ENCODE results near the gene ATP5MC3. TPM values are rescaled to one million over a fixed set of nuclear protein-coding genes. Genes with fewer than 3 reads are reported as not detected.

Gene ATP5MC3
- total and polyA plus RNA-seq, 2 of the 13 experiments (the other 11 are each of a cell fraction or from before 2014, with no cell fraction given), result 676 to 1,007 TPM

DNA sequence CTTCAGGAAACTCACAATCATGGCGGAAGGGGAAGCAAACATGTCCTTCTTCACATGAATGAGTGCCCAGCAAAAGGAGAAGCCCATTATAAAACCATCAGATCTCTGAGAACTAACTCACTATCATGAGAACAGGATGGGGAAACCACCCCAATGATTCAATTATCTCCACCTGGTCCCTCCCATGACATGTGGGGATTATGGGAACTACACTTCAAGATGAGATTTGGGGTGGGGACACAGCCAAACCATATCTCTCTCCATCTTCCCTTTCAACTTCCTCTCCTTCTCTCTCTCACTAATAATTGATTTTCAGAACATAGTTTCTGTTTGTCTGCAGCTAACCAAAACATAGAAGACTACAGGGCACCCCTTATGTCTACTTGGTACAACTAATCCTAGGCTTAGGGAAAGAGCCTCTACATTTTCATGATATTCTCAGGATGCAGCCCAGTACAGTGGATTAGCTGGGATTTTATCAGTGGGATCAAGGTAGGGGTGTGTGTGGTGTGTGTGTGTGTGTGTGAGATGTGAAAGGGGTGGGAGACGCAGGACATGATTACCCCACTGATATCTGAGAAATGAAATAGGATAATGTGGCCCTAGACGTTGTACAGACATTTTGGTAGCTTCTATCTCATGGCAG, 10.7 kb downstream of the ATP5MC3 start:
- H3K27me3 ChIP-seq (ENCODE audit: control insufficient read depth in 1 of 2, insufficient read depth in 2 of 2, low read length in 2 of 2), result no peaks in the 10 kb centered on the region; a peak in 1 of 5 replicates
- H3K9me3 ChIP-seq (ENCODE audit: low read length), result no peaks in the 10 kb centered on the region
- CTCF ChIA-PET (ENCODE audit: low intra/inter-chr PET ratio, low total read pairs), result no interaction called here
- no peak overlapping the region for H3K9ac ChIP-seq (ENCODE audit: insufficient read depth, low read depth, low read length)
- H3K4me1 ChIP-seq (ENCODE audit: insufficient read depth, low read length), result peaks cover 20% of the 10 kb centered on the region
- H3K27ac ChIP-seq (ENCODE audit: extremely low read length, insufficient read depth, low read length), result no peak overlapping the region
- POLR2A ChIA-PET, result no interaction called here
- in situ Hi-C loops (cut with HindIII; ENCODE audit: extremely low pct_ligation_motif_present, low pct_unique_long_range_greater_than_20kb), result no loop called here
- no peak overlapping the region for H3K4me2 ChIP-seq (ENCODE audit: low read depth, low read length)
- FAIRE-seq, result no peak
- H2AFZ ChIP-seq (ENCODE audit: low read length), result no peak overlapping the region
- H3K79me2 ChIP-seq (ENCODE audit: insufficient read depth, low read length), result peaks cover 29% of the 10 kb centered on the region
- ATAC-seq, result no peak
- no TSS peak for BruUV-seq (replicated peaks)
- intact Hi-C loops (cut with micrococcal nuclease; ENCODE audit: unreplicated experiment), result no loop called here
- no peak overlapping the region for H3K4me3 ChIP-seq (replicated peaks in 1 of 3; ENCODE audit: insufficient read depth in 1 of 3, low read depth in 2 of 3, low read length in 3 of 3)
- peaks cover 5% of the 10 kb centered on the region for H4K20me1 ChIP-seq (ENCODE audit: insufficient read depth, low read length)
- 94% methylated on average over 3 of the region's 3 CpGs for WGBS (ENCODE audit: low lambda C conversion rate)
- no peak for TF ChIP-seq ZNF547 (CRISPR knock-in tag; IDR thresholded peaks at IDR 0.05)
- TF ChIP-seq RBM22 (optimal IDR thresholded peaks at IDR 0.05; ENCODE audit: low read length), result no peak
- TF ChIP-seq, protein P1, sequence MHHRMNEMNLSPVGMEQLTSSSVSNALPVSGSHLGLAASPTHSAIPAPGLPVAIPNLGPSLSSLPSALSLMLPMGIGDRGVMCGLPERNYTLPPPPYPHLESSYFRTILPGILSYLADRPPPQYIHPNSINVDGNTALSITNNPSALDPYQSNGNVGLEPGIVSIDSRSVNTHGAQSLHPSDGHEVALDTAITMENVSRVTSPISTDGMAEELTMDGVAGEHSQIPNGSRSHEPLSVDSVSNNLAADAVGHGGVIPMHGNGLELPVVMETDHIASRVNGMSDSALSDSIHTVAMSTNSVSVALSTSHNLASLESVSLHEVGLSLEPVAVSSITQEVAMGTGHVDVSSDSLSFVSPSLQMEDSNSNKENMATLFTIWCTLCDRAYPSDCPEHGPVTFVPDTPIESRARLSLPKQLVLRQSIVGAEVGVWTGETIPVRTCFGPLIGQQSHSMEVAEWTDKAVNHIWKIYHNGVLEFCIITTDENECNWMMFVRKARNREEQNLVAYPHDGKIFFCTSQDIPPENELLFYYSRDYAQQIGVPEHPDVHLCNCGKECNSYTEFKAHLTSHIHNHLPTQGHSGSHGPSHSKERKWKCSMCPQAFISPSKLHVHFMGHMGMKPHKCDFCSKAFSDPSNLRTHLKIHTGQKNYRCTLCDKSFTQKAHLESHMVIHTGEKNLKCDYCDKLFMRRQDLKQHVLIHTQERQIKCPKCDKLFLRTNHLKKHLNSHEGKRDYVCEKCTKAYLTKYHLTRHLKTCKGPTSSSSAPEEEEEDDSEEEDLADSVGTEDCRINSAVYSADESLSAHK (CRISPR knock-in tag; IDR thresholded peaks at IDR 0.05; ENCODE audit: borderline replicate concordance), result no peak
- no peak for TF ChIP-seq ZNF607 (CRISPR knock-in tag; IDR thresholded peaks at IDR 0.05; ENCODE audit: borderline replicate concordance)
- TF ChIP-seq, protein P2, sequence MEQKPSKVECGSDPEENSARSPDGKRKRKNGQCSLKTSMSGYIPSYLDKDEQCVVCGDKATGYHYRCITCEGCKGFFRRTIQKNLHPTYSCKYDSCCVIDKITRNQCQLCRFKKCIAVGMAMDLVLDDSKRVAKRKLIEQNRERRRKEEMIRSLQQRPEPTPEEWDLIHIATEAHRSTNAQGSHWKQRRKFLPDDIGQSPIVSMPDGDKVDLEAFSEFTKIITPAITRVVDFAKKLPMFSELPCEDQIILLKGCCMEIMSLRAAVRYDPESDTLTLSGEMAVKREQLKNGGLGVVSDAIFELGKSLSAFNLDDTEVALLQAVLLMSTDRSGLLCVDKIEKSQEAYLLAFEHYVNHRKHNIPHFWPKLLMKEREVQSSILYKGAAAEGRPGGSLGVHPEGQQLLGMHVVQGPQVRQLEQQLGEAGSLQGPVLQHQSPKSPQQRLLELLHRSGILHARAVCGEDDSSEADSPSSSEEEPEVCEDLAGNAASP (CRISPR knock-in tag; IDR thresholded peaks at IDR 0.05; ENCODE audit: borderline replicate concordance), result no peak
- TF ChIP-seq CCAR2 (optimal IDR thresholded peaks at IDR 0.05; ENCODE audit: low read depth, low read length), result no peak
- no peak for TF ChIP-seq ZNF652 (CRISPR knock-in tag; IDR thresholded peaks at IDR 0.05; ENCODE audit: borderline replicate concordance, low read depth)
- TF ChIP-seq BRD4 (CRISPR knock-in tag; IDR thresholded peaks at IDR 0.05), result no peak
- TF ChIP-seq, protein P3, sequence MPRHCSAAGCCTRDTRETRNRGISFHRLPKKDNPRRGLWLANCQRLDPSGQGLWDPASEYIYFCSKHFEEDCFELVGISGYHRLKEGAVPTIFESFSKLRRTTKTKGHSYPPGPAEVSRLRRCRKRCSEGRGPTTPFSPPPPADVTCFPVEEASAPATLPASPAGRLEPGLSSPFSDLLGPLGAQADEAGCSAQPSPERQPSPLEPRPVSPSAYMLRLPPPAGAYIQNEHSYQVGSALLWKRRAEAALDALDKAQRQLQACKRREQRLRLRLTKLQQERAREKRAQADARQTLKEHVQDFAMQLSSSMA (CRISPR knock-in tag; IDR thresholded peaks at IDR 0.05), result no peak
- H3K36me3 ChIP-seq (replicated peaks in 1 of 2; ENCODE audit: control insufficient read depth in 1 of 2, insufficient read depth in 2 of 2, low read length in 2 of 2), result no peaks in the 10 kb centered on the region; a peak in 1 of 5 replicates
- DNase-seq (ENCODE audit: low spot score), result no peak
